K562 (cell line): ENCODE results near the gene SUPT5H. TPM values are rescaled to one million over a fixed set of nuclear protein-coding genes. Genes with fewer than 3 reads are reported as not detected.
A peak's percentile ranks its signal among the peaks of the same experiment; 100 is the strongest.

Source experiments
- CBX1 ChIP-seq: sonication (generic); IDR thresholded peaks from 2 replicates; pipeline ENCODE4 v1.6.1; 2016; ENCODE audit warnings: antibody characterized with exemption, low read depth, mild to moderate bottlenecking
- CHD1 ChIP-seq: fragments of 200-600 bp; sonication (generic); IDR thresholded peaks from one replicate; pipeline ENCODE4 v1.6.1; 2012; ENCODE audit warnings: mild to moderate bottlenecking, moderate library complexity, low read length, inconsistent platforms
- DDX20 ChIP-seq: fragments of 450-650 bp; IDR thresholded peaks from 2 replicates; pipeline ENCODE4 v1.6.1; 2016; ENCODE audit warnings: missing genetic modification characterization, low read depth, mild to moderate bottlenecking, missing compliant biosample characterization, moderate library complexity
- E2F3 ChIP-seq: fragments of 250-450 bp; sonication (Bioruptor Pico); IDR thresholded peaks from 2 replicates; pipeline ENCODE4 v1.4.0; 2020; ENCODE audit warnings: mild to moderate bottlenecking
- EP300 ChIP-seq: IDR thresholded peaks from 2 replicates; pipeline ENCODE4 v1.6.1; 2012; ENCODE audit warnings: low read length, improper control_type of control experiment
- HIVEP1 ChIP-seq: fragments of 250-450 bp; sonication (Bioruptor Pico); IDR thresholded peaks from 2 replicates; pipeline ENCODE4 v1.4.0; 2020; ENCODE audit warnings: mild to moderate bottlenecking
- HMG20A ChIP-seq: fragments of 450-650 bp; formaldehyde crosslinking; conservative IDR thresholded peaks from 2 replicates; pipeline ENCODE4 v1.4.0; 2020; ENCODE audit warnings: mild to moderate bottlenecking, mixed read lengths
- HNRNPUL1 ChIP-seq: fragments of 200-400 bp; formaldehyde crosslinking; IDR thresholded peaks from 2 replicates; pipeline ENCODE4 v1.6.1; 2017; ENCODE audit warnings: low read length
- HOXB6 ChIP-seq: fragments of 250-450 bp; sonication (Bioruptor Pico); IDR thresholded peaks from 2 replicates; pipeline ENCODE4 v1.5.1; 2022; ENCODE audit warnings: mild to moderate bottlenecking, borderline replicate concordance
- KAT2B ChIP-seq: IDR thresholded peaks from one replicate; pipeline ENCODE4 v1.6.1; 2012; ENCODE audit warnings: low read depth, mild to moderate bottlenecking, control low read depth, inconsistent platforms, low read length, moderate library complexity
- KAT7 ChIP-seq: sonication (generic); formaldehyde crosslinking; IDR thresholded peaks from 2 replicates; pipeline ENCODE4 v1.8.0; 2022; ENCODE audit warnings: missing genetic modification reagents, mild to moderate bottlenecking, borderline replicate concordance
- MNT ChIP-seq, 2 experiments: fragments of 450-650 bp; conservative IDR thresholded peaks; 2 replicates each; pipeline ENCODE4 v1.6.1; 2017; ENCODE audit warnings: mild to moderate bottlenecking in 2 of 2, moderate library complexity in 2 of 2
- MYBL2 ChIP-seq, 2 experiments: fragments of 450-650 bp in 1 of 2; sonication (generic) in 1 of 2; formaldehyde crosslinking in 1 of 2; IDR thresholded peaks; 2 replicates each; pipeline versions ENCODE4 v1.6.1 to v1.8.1; 2017 to 2022; ENCODE audit warnings: borderline replicate concordance in 1 of 2, inconsistent platforms in 1 of 2, low read depth in 1 of 2, mild to moderate bottlenecking in 1 of 2, missing genetic modification reagents in 1 of 2, moderate library complexity in 1 of 2
- NFE2 ChIP-seq: IDR thresholded peaks from 2 replicates; pipeline ENCODE4 v1.6.1; 2014; ENCODE audit warnings: antibody characterized with exemption, low read depth
- NONO ChIP-seq, 2 experiments: fragments of 200-400 bp in 1 of 2; fragments of 450-650 bp in 1 of 2; formaldehyde crosslinking in 1 of 2; IDR thresholded peaks; 2 replicates each; pipeline ENCODE4 v1.6.1; 2017; ENCODE audit warnings: low read depth in 2 of 2, mild to moderate bottlenecking in 2 of 2, moderate library complexity in 2 of 2, low read length in 1 of 2
- RAD21 ChIP-seq, 2 experiments: fragments of 250-450 bp in 1 of 2; fragments of 450-650 bp in 1 of 2; sonication (Bioruptor Pico) in 1 of 2; formaldehyde crosslinking in 1 of 2; IDR thresholded peaks in 1 of 2; conservative IDR thresholded peaks in 1 of 2; 2 replicates each; pipeline versions ENCODE4 v1.4.0 to v1.8.0; 2020 to 2022; ENCODE audit warnings: mild to moderate bottlenecking in 2 of 2, moderate library complexity in 1 of 2
- RBM14 ChIP-seq: fragments of 200-400 bp; formaldehyde crosslinking; IDR thresholded peaks from 2 replicates; pipeline ENCODE4 v1.6.1; 2018; ENCODE audit warnings: low read depth, mild to moderate bottlenecking, low read length, moderate library complexity, borderline replicate concordance; ENCODE audit not compliant: insufficient read depth
- RBM25 ChIP-seq: fragments of 200-400 bp; formaldehyde crosslinking; IDR thresholded peaks from 2 replicates; pipeline ENCODE4 v1.6.1; 2018; ENCODE audit warnings: low read length, low read depth, moderate library complexity; ENCODE audit not compliant: severe bottlenecking
- SAFB ChIP-seq: fragments of 200-400 bp; formaldehyde crosslinking; IDR thresholded peaks from 2 replicates; pipeline ENCODE4 v1.6.1; 2017; ENCODE audit warnings: low read depth, low read length, borderline replicate concordance
- SAP30 ChIP-seq: fragments of 200-600 bp; sonication (generic); IDR thresholded peaks from 2 replicates; pipeline ENCODE4 v1.6.1; 2012; ENCODE audit warnings: borderline replicate concordance, low read depth, mild to moderate bottlenecking, moderate library complexity, low read length, control low read depth, inconsistent platforms; ENCODE audit not compliant: insufficient read depth, poor library complexity, severe bottlenecking
- SRF ChIP-seq, 2 experiments: fragments of 250-450, 450-650 bp in 1 of 2; sonication (Bioruptor Pico) in 1 of 2; sonication (generic) in 1 of 2; formaldehyde crosslinking; IDR thresholded peaks; 2 replicates each; pipeline versions ENCODE4 v1.5.0 to v1.5.1; 2020 to 2022; ENCODE audit warnings: mild to moderate bottlenecking in 1 of 2, missing genetic modification reagents in 1 of 2
- TEAD1 ChIP-seq, 2 experiments: fragments of 450-650 bp in 1 of 2; sonication (generic) in 1 of 2; formaldehyde crosslinking; IDR thresholded peaks; 2 replicates each; pipeline versions ENCODE4 v1.4.0 to v1.8.0; 2020 to 2022; ENCODE audit warnings: mild to moderate bottlenecking in 2 of 2, missing genetic modification reagents in 1 of 2
- YBX1 ChIP-seq: fragments of 450-650 bp; IDR thresholded peaks from 2 replicates; pipeline ENCODE4 v1.7.1; 2016; ENCODE audit warnings: mild to moderate bottlenecking
- ZNF263 ChIP-seq: sonication (generic); formaldehyde crosslinking; IDR thresholded peaks from 2 replicates; pipeline ENCODE4 v1.8.0; 2022; ENCODE audit warnings: mild to moderate bottlenecking, missing genetic modification reagents, borderline replicate concordance
- ZNF586 ChIP-seq: fragments of 450-650 bp; formaldehyde crosslinking; conservative IDR thresholded peaks from 2 replicates; pipeline ENCODE4 v1.4.0; 2020; ENCODE audit warnings: mild to moderate bottlenecking, moderate library complexity
- polyA plus RNA-seq, 8 experiments: library from polyadenylated mRNA; depleted of rRNA in 4 of 8; stranded (reverse) in 5 of 8; unstranded in 3 of 8; fragments of >200 nt; fragmentation: Nextera tagmentation in 2 of 8; fragmentation: Illumina TruSeq in 1 of 8; extraction: Ambion mirVana in 2 of 8; extraction: Trizol in 1 of 8; gene quantifications; 2 replicates each; pipeline versions ENCODE4 v1.2.1 to v1.2.3, GENCODE V29; 2011 to 2014; ENCODE audit warnings: inconsistent platforms in 1 of 8, missing spikeins in 1 of 8
- total RNA-seq, 7 experiments: library from RNA; depleted of rRNA in 6 of 7; stranded (reverse); fragments of >200 nt in 6 of 7; fragmentation: Illumina TruSeq in 2 of 7; extraction: Trizol in 2 of 7; gene quantifications; 2 replicates each; pipeline versions ENCODE4 v1.2.1 to v1.2.3, GENCODE V29; 2011 to 2021; ENCODE audit warnings: low replicate concordance in 1 of 7

Gene SUPT5H
- total and polyA plus RNA-seq, 9 of the 15 experiments (the other 6 are each of a cell fraction or from before 2014, with no cell fraction given) = 13.3 to 85.9 (median 35.9) TPM

GRCh38 chr19:39403331-39404312 lies 41.8 kb upstream of the SUPT5H start (continued):
- TF ChIP-seq YBX1 (no peak), SRF (CRISPR knock-in tag; IDR thresholded peaks at IDR 0.05) (no peak), MNT (conservative IDR thresholded peaks at IDR 0.05) (peak; percentile 29 to 71), SAFB (peak; percentile 42; the same call in 1 of the 2 replicates), EP300 (no peak), RAD21 (CRISPR knock-in tag; conservative IDR thresholded peaks at IDR 0.05 in 1 of 2, IDR thresholded peaks at IDR 0.05 in 1 of 2) (no peak), TEAD1 (CRISPR knock-in tag; IDR thresholded peaks at IDR 0.05) (0 out of 4 replicates have a peak, but pooled peaks of 1 of the 2 experiments have one; percentile 38), DDX20 (tag) (no peak), HMG20A (CRISPR knock-in tag) (no peak), HNRNPUL1 (no peak), ZNF263 (CRISPR knock-in tag) (peak; percentile 76; the same call in 1 of the 2 replicates), HOXB6 (CRISPR knock-in tag) (no peak), ZNF586 (no peak), MYBL2 (IDR thresholded peaks at IDR 0.05; ENCODE audit: low read depth) (no peak), MYBL2 (CRISPR knock-in tag; IDR thresholded peaks at IDR 0.05; ENCODE audit: borderline replicate concordance) (no peak), SAP30 (no peak), HIVEP1 (CRISPR knock-in tag) (peak; percentile 81; the same call in 1 of the 2 replicates), NFE2 (peak; percentile 88), RBM25 (no peak), RBM14 (no peak), CBX1 (no peak; the same call in 1 of the 2 replicates), E2F3 (CRISPR knock-in tag) (no peak), CHD1 (no peak), KAT2B (no peak), KAT7 (CRISPR knock-in tag) (no peak), NONO (IDR thresholded peaks at IDR 0.05; ENCODE audit: low read depth in 2 of 2, low read length in 1 of 2) (peak in 1 of 2 experiments; percentile 88; a peak in 1 of 4 replicates)
